Activated CD8-positive, alpha-beta memory T cell treated with anti-CD3 and anti-CD28 coated beads, Interleukin-2, amount 50 U/mL, for 4 hours (primary cell): ENCODE measurements around the gene CBX2.
A peak's percentile ranks its signal among the peaks of the same experiment; 100 is the strongest.

Source experiments
- DNase-seq: peaks from one replicate; pipeline ENCODE4 v3.0.0-alpha.2; 2020

CBX2 gene

DNA sequence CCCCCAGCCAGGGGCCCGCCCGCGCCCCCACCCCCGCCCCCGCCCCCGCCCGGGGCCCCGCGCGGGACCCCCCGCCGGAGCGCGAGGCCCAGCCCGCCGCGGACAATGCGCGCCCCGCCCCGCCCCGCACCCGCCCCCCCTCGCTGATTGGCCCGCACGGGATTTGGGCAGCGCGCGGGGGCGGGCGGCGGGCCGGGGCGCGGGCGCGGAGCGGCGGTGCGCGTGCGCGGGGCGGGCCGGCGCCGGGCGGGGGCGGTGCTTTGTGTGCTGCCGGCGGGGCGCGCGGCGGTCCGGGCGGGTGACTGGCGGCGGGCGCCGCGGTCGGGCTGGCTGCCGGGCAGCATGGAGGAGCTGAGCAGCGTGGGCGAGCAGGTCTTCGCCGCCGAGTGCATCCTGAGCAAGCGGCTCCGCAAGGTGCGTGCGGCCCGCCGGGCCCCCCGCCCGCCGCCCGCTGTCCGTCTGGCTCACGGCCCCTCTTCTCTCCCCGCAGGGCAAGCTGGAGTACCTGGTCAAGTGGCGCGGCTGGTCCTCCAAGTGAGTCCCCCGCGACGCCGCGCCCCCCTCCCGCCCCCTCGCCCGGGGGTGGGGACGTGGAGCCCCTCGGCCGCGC is at the start of gene CBX2:
Gene CBX2 (plus strand): TSS at position 255 of the 610 bp plus-strand sequence. CDS start 88 bp downstream, at position 343.
- DNase-seq, result peak; percentile 83

DNA sequence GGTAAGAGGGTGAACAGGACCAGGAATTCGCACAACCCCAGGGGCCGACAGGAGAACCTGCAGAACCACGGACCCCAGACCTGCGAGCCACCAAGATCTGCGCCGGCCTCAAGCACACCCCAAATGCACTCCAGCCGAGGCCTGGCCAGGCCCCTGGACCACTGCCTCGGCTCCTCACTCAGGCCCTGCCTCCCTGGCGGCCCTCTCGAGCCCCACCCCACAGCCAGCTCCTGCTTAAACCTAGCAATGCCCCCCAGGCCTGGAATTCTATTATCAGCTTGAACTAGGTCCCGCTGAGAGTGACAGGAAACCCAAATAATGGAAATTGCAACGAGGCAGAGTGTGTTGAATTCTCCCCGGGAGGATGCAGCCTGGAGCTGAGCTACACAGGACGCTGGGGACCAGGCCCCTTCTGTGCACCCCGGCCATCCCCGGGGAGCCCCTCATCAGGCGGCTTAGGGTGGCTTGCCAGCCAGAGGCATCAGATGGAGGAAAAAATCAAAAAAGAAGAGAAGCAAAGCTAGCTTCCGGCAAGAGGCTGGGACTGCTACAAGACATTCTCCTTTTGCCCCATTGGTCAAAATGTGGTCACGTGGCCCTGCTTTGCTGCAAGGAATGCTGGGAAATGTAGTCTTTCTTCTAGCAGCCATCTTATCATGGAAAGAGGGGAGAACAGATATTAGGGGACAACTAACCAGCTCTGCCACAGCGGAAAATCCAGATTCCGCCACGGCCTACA is 49.6 kb upstream of the CBX2 start:
- peak; percentile 73 for DNase-seq

DNA sequence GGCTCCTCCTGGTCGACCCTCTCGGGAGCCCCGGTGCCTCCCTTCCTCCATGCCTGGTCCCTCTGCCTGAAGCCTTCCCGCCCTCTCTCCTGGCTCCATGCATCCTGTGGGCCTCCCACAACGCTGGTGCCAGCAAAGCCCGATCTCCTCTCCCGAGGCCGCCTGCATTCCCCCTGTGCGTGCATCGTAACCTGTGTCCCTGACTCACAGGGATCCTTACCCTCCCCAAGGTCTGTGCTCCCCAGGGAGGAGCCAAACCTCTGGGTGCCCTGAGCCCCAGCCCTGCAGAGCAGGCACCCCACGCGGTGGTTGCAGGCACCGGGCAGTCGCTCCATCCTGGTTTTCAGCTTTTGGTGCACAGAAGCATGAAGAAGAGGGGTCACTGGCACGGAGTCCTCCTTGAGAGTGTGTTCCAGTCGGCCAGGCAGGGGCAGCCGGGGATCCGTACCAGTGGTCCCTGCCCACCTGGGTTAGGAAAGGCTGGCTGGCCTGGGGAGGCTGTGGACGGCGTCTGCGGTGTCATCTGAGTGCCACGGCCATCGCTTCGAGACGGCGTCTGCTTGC is 49.0 kb upstream of the CBX2 start:
- no peak for DNase-seq

GRCh38 chr17:79729761-79730160 is 48.2 kb upstream of the CBX2 start:
- DNase-seq, result no peak

GRCh38 chr17:79730437-79730768 is 47.5 kb upstream of the CBX2 start:
- DNase-seq, result no peak

DNA sequence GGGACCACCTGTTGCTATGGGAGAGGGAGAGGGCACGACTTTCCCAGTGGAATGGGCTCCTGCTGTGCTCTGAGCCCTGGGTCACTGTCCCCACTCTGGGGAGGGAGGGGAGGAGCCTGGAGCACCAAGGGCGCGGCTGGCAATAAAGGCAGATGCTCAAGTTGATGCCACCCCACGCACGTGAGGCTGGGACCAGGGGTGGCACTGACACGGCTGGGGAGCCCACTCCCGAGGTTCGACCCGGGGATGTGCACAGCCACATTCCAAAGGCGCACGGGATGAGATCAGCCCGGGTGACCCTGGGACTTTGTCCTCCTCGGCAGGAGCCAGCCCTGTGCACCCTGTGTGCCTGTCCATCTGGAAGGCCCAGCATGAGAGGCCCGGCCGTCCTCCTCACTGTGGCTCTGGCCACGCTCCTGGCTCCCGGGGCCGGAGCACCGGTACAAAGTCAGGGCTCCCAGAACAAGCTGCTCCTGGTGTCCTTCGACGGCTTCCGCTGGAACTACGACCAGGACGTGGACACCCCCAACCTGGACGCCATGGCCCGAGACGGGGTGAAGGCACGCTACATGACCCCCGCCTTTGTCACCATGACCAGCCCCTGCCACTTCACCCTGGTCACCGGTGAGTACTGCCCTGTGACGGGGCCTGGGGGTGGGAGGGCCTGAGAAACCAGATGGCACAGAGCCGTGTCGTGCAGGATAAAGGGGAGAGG is 47.0 kb upstream of the CBX2 start, which contains the start of gene ENPP7:
Gene ENPP7 (plus strand): TSS at position 175 of the 715 bp plus-strand sequence. CDS start 197 bp downstream, at position 372.
- no peak for DNase-seq

DNA sequence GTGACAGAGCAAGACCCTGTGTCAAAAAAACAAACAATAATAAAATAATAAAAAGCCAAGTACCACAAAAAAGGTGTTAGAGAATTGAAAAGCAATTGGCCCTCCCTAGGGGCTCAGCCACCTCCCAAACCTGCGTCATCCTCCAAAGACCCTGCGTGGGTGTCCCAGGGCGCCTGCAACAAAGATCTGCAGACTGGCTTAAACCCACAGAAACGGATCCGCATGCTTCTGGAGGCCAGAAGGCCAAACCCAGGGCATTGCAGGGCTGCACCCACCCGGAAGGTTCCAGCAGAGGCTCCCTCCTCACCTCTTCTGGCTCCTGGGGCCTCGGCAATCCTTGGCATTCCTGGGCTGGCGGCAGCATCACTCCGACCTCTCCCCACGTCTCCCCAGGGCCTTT is 45.7 kb upstream of the CBX2 start:
- DNase-seq, result no peak

GRCh38 chr17:79732804-79733691 is 44.9 kb upstream of the CBX2 start:
- DNase-seq, result no peak

DNA sequence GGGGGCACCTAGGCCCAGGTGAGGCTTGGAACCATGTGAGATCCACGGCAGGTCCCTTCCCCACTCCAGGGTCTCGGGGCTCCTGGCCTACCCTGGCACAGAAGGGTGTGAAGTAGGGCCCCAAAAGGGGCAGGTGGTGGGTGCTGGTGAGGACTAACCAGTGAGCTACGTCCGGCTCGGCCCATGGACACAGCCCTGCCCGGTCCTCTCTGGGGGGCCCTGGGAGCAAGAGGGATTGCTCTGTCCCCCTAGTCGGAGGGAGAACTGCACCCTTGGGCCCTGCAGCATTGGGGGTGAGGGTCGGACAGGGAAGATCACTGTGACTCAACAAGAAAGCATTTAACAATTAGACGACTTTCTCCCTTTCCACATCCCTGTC is 44.3 kb upstream of the CBX2 start:
- no peak for DNase-seq

DNA sequence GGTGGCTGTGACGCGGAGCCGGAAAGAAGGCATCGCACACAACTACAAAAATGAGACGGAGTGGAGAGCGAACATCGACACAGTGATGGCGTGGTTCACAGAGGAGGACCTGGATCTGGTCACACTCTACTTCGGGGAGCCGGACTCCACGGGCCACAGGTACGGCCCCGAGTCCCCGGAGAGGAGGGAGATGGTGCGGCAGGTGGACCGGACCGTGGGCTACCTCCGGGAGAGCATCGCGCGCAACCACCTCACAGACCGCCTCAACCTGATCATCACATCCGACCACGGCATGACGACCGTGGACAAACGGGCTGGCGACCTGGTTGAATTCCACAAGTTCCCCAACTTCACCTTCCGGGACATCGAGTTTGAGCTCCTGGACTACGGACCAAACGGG is 42.9 kb upstream of the CBX2 start:
- no peak for DNase-seq

- DNase-seq, result no peak
These were observed 40.7 kb upstream of the CBX2 start for GRCh38 chr17:79737046-79737921.

- no peak for DNase-seq
These were observed 39.9 kb upstream of the CBX2 start for GRCh38 chr17:79737922-79738578.

DNA sequence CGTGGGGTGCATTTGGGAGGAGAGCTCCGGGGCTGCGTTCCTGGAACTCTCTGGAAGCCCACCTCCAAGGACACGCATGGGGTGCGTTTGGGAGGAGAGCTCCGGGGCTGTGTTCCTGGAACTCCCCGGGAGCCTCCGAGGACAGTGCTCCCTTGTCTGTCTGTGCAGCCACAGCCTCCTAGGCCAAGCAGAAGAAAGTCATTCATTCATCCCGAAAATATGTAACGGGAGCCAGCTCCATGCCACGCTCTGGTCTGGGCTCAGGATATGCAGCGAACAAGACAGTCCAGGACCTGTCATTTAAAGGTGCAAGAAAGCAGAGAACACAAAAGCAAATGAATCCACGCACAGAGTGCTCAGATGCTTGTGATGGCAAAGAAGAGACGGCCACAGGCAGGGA is 39.3 kb upstream of the CBX2 start:
- DNase-seq, result no peak

- no peak for DNase-seq
These were observed 38.5 kb upstream of the CBX2 start for GRCh38 chr17:79739148-79740062.

DNA sequence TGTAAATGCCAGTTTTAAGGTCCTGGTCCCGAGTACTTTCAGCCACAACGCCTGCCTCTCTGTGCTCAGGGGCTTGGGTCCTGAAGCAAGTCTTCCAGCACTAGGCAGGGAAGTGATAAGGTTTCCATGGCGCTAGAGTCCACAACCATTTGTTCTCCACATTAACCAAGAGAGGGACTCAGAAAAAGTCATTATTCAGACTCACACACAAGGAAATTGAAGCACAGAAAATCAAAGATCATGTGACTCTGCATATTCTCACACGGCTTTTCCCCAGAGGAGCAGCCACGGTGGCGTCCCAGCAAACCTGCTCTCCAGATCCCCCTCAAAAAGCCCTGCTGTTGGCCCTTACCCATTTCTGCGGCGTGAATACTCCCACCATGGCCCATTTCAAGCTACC is 37.5 kb upstream of the CBX2 start:
- DNase-seq, result no peak

GRCh38 chr17:79741401-79741750 is 36.6 kb upstream of the CBX2 start:
- no peak for DNase-seq

DNA sequence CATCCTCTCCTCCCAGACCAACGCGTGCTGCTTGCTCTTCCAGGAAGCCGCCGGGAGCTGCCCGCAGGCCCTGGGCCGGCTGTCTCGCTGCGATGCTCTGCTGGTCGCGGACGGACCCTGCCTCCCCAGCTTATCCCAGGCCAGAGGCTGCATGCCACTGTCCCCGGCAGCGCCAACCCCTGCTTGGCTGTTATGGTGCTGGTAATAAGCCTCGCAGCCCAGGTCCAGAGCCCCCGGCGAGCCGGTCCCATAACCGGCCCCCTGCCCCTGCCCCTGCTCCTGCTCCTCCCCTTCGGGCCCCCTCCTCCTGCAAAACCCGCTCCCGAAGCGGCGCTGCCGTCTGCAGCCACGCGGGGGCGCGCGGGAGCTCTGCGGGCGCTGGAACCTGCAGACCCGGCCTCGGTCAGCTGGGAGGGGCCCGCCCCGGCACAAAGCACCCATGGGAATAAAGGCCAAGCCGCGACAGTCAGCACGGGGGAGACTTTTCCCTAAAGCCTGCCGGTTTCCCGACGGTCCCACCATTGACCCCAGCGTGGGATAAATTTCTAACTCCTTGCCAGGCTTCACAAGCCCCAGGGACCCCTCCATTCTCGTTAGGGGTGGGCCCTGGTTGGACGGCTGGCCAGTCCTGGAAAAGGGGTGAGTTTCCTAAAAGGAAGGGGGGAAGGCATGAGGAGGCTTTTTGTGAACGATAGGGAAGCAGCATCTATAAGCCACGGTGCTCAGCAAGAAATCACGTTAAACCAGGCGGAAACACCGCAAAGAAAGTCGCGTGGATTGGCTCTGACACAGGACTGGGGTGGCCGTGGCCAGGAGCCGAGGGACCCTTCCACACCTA is 36.0 kb upstream of the CBX2 start:
- DNase-seq, result peak; percentile 76

GRCh38 chr17:79742589-79742918 is 35.4 kb upstream of the CBX2 start:
- DNase-seq, result no peak

GRCh38 chr17:79742951-79743476 is 34.9 kb upstream of the CBX2 start:
- no peak for DNase-seq
